GM19099 (cell line): ENCODE results near the gene RFC2.

Source experiments
- POLR2A ChIP-seq: IDR thresholded peaks from 3 replicates; pipeline ENCODE4 v1.6.1; 2011; ENCODE audit warnings: low read depth; ENCODE audit not compliant: insufficient read length; ENCODE audit errors: extremely low read depth

Gene RFC2

GRCh38 chr7:74190259-74190658 lies 63.9 kb downstream of the RFC2 start:
- no peak for TF ChIP-seq POLR2A

GRCh38 chr7:74187915-74188675 lies 66.1 kb downstream of the RFC2 start:
- TF ChIP-seq POLR2A = no peak

GRCh38 chr7:74185636-74186035 lies 68.6 kb downstream of the RFC2 start:
- no peak for TF ChIP-seq POLR2A

GRCh38 chr7:74185016-74185415 lies 69.2 kb downstream of the RFC2 start:
- TF ChIP-seq POLR2A = no peak

GRCh38 chr7:74183653-74184450 lies 70.3 kb downstream of the RFC2 start:
- TF ChIP-seq POLR2A = no peak

- TF ChIP-seq POLR2A = no peak
Observed at GRCh38 chr7:74183142-74183541, 71.1 kb downstream of the RFC2 start.

GRCh38 chr7:74182453-74183090 lies 71.6 kb downstream of the RFC2 start:
- no peak for TF ChIP-seq POLR2A

- no peak for TF ChIP-seq POLR2A
Observed at GRCh38 chr7:74181821-74182220, 72.4 kb downstream of the RFC2 start.
